ENCODE results near the gene FGFR2. TPM values are rescaled to one million over a fixed set of nuclear protein-coding genes. Genes with fewer than 3 reads are reported as not detected.

FGFR2 gene
- total RNA-seq, 2 experiments from 2014 or later, result not detected

- Mint-ChIP-seq H3K4me3 (no peak overlapping the region), H3K27me3 (peaks cover 5% of the 10 kb centered on the region), H3K4me1 (ENCODE audit: low read depth) (no peaks in the 10 kb centered on the region), H3K27ac (no peak overlapping the region), H3K9me3 (no peaks in the 10 kb centered on the region), H3K36me3 (ENCODE audit: low read depth) (no peaks in the 10 kb centered on the region)
- DNase-seq, result no peak
- ChIA-PET POLR2A (no interaction called here), CTCF (no interaction called here)
- intact Hi-C loops (cut with micrococcal nuclease), result no loop called here
- ATAC-seq, result no peak
- TF ChIP-seq CTCF (IDR thresholded peaks at IDR 0.05), result no peak
Observed at GRCh38 chr10:121589553-121589952, 8.7 kb downstream of the FGFR2 start.

- Mint-ChIP-seq H3K27ac (no peak overlapping the region), H3K27me3 (peaks cover 3% of the 10 kb centered on the region), H3K9me3 (no peaks in the 10 kb centered on the region), H3K36me3 (ENCODE audit: low read depth) (no peaks in the 10 kb centered on the region), H3K4me1 (ENCODE audit: low read depth) (no peaks in the 10 kb centered on the region), H3K4me3 (no peak overlapping the region)
- DNase-seq (no peak), ATAC-seq (no peak)
- no peak for TF ChIP-seq CTCF (IDR thresholded peaks at IDR 0.05)
- ChIA-PET POLR2A (no interaction called here), CTCF (no interaction called here)
- intact Hi-C loops (cut with micrococcal nuclease), result no loop called here
Observed at GRCh38 chr10:121583857-121584256, 14.4 kb downstream of the FGFR2 start.

GRCh38 chr10:121583258-121583657 is 15.0 kb downstream of the FGFR2 start:
- Mint-ChIP-seq H3K4me1 (ENCODE audit: low read depth) (no peaks in the 10 kb centered on the region), H3K27ac (no peak overlapping the region), H3K36me3 (ENCODE audit: low read depth) (no peaks in the 10 kb centered on the region), H3K27me3 (peaks cover 3% of the 10 kb centered on the region), H3K4me3 (no peak overlapping the region), H3K9me3 (no peaks in the 10 kb centered on the region)
- intact Hi-C loops (cut with micrococcal nuclease), result no loop called here
- no peak for ATAC-seq
- CTCF ChIA-PET, result no interaction called here
- POLR2A ChIA-PET, result no interaction called here
- TF ChIP-seq CTCF (IDR thresholded peaks at IDR 0.05), result no peak
- no peak for DNase-seq

DNA sequence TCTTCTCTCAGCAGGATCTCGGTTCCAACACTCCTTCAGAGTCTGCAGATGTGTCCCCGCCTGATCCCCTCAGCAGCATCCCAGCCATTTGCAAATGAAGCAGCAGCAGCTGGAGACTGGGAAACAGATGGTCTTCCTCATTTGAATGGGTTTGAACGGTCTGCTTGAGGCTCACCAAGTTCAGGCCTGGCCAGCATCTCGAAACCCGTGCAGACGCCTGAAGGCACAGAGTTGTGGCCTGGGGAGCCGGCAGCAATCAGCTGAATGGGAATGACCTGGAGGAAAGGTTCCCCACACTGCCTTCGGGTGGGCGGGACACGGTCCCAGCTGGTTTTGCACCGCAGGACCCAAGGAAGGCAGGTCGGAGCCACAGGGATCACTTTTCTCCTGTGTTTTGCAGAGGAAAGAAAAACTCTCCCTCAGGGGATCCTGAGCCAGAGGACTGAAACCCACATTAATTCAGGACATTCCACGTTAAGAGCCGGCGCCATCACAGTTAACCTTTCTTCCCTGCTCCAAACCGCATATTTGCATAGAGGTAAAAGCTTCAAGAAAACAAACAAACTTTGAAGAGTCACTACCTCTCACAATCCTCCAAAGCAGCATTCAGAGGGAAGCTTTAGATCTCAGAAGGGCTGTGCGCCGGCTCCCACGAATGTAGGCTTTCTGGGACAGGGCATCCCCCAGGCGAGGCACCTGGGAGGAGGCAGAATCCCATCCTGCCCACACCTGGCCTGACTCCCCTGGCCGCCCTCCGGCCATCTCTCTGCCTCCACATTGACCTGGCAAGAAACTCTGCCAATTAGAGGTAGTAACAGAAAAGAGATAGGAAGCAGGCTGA is 17.7 kb downstream of the FGFR2 start:
- ChIA-PET CTCF (no interaction called here), POLR2A (no interaction called here)
- DNase-seq (no peak), ATAC-seq (no peak)
- Mint-ChIP-seq H3K4me3 (no peak overlapping the region), H3K27ac (no peak overlapping the region), H3K27me3 (no peaks in the 10 kb centered on the region), H3K9me3 (no peaks in the 10 kb centered on the region), H3K4me1 (ENCODE audit: low read depth) (no peaks in the 10 kb centered on the region), H3K36me3 (ENCODE audit: low read depth) (no peaks in the 10 kb centered on the region)
- TF ChIP-seq CTCF (IDR thresholded peaks at IDR 0.05), result no peak
- intact Hi-C loops (cut with micrococcal nuclease), result no loop called here

GRCh38 chr10:121579656-121580055 is 18.6 kb downstream of the FGFR2 start:
- no peak for TF ChIP-seq CTCF (IDR thresholded peaks at IDR 0.05)
- Mint-ChIP-seq H3K4me3 (no peak overlapping the region), H3K9me3 (no peaks in the 10 kb centered on the region), H3K4me1 (ENCODE audit: low read depth) (no peaks in the 10 kb centered on the region), H3K27me3 (no peaks in the 10 kb centered on the region), H3K36me3 (ENCODE audit: low read depth) (no peaks in the 10 kb centered on the region), H3K27ac (no peak overlapping the region)
- intact Hi-C loops (cut with micrococcal nuclease), result no loop called here
- ChIA-PET POLR2A (no interaction called here), CTCF (no interaction called here)
- no peak for ATAC-seq
- DNase-seq, result no peak

All from activated CD8-positive, alpha-beta T cell treated with anti-CD3 and anti-CD28 coated beads for 36 hours (primary cell).